ENCODE results near the gene HEXD. TPM values are rescaled to one million over a fixed set of nuclear protein-coding genes. Genes with fewer than 3 reads are reported as not detected.

The HEXD gene
- total and polyA plus RNA-seq, 8 donors, result 25.9 to 275 (median 39.5) TPM

DNA sequence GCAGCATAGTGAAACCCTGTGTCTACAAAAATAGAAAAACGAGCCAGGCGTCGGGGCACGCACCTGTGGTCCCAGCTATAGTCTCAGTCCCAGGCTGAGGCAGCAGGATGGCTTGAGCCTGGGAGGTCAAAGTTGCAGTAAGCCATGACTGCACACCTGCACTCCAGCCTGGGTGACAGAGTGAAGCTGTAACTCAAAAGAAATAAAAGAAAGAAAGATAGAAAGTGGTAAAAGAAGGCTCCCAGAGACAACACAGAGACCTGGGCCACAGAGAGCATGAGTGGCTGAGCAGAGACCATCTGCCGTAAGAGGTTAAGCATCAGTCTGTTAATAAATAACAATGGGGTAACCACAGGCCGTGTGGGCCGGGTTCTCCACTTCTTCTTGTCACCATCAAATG lies 15.3 kb upstream of the HEXD start:
- no peaks in the 10 kb centered on the region for H3K4me1 ChIP-seq
- H3K9me3 ChIP-seq, result no peaks in the 10 kb centered on the region
- TF ChIP-seq, protein P1, sequence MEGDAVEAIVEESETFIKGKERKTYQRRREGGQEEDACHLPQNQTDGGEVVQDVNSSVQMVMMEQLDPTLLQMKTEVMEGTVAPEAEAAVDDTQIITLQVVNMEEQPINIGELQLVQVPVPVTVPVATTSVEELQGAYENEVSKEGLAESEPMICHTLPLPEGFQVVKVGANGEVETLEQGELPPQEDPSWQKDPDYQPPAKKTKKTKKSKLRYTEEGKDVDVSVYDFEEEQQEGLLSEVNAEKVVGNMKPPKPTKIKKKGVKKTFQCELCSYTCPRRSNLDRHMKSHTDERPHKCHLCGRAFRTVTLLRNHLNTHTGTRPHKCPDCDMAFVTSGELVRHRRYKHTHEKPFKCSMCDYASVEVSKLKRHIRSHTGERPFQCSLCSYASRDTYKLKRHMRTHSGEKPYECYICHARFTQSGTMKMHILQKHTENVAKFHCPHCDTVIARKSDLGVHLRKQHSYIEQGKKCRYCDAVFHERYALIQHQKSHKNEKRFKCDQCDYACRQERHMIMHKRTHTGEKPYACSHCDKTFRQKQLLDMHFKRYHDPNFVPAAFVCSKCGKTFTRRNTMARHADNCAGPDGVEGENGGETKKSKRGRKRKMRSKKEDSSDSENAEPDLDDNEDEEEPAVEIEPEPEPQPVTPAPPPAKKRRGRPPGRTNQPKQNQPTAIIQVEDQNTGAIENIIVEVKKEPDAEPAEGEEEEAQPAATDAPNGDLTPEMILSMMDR (IDR thresholded peaks at IDR 0.05), result no peak
- no peak overlapping the region for H3K4me3 ChIP-seq
- FAIRE-seq (no peak), ATAC-seq (no peak), DNase-seq (peak in 1 of 6 donors; percentile 2)
- H3K27ac ChIP-seq, result no peak overlapping the region
- intact Hi-C loops (cut with DNase I), result no loop called here
- 79 to 81% methylated on average over 7 of the region's 7 CpGs for WGBS, 2 donors
- no peaks in the 10 kb centered on the region for H3K27me3 ChIP-seq
- H3K36me3 ChIP-seq, result peaks cover 0 to 6% (median 3%) of the 10 kb centered on the region in 3 donors

DNA sequence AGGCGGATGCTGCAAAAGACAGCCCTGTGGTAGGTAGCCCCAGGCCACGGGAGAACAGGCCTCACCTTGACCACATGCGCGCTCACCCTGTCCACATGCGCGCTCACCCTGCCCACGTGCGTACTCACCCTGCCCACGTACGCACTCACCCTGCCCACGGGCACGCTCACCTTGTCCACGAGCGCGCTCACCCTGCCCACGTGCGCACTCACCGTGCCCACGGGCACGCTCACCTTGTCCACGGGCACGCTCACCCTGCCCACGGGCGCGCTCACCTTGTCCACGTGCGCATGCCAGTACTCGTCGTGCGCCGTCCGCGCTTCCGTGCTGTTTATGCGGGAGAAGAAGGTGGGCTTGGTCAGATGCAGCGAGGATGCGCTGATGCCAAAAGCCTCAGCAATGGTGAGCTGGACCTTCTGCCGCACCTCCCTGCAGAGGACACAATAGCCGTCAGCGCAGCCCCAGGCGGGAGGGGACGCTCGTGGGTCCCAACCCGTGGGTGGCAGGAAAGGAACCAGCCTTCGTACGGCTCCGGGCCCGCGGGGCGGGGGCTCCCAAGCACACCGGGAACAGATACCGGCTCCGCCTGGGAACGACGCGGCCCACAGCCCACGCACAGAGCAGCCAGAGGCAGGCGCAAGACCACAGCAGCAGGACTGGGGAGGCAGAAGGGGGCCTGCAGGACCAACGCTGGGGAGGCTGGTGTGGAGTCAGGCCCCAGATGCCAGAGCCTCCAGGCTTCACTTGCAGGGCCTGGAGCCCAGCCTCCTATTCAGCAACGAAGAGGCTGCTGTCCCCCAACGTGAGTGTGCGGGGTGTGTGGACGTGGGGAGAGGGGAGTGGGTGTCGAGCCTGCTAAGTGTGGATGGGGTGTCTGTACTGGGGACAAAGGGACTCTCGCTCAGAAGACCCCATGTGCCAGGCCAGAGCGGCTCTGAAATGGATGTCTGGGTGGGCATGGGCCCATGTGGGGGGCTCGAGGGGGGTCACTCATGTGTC lies 14.2 kb upstream of the HEXD start:
- peak in 1 of 6 donors; percentile 16 for DNase-seq
- no peaks in the 10 kb centered on the region for H3K4me1 ChIP-seq
- no peak for ATAC-seq
- 95 to 96% methylated on average over 67 of the region's 67 CpGs for WGBS, 2 donors
- intact Hi-C loops (cut with DNase I), result no loop called here
- no peaks in the 10 kb centered on the region for H3K9me3 ChIP-seq
- H3K27me3 ChIP-seq, result no peaks in the 10 kb centered on the region
- H3K4me3 ChIP-seq, result no peak overlapping the region
- H3K36me3 ChIP-seq, result peaks cover 0 to 6% (median 3%) of the 10 kb centered on the region in 3 donors
- TF ChIP-seq, protein P1 (IDR thresholded peaks at IDR 0.05), result no peak
- no peak overlapping the region for H3K27ac ChIP-seq
- FAIRE-seq, result no peak

DNA sequence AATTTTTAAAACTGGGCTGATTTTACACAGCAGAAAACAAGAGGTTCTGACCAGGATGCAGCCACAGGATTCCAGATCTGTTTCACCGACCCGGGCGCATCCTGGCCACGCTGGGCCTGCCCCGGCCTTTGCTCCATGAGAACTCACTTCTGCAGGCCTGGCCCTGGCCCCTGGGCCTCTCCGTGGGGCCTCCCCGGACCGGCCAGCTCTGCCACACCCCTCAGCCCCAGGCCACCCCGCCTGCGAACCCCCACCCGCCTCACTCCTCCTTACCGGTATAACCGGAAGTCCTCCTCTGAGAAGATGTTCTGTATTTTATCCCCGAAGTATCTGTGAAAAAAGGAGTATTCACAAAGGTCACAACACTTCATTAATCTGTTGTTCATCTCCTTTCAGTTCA lies 13.1 kb upstream of the HEXD start:
- no peaks in the 10 kb centered on the region for H3K9me3 ChIP-seq
- H3K4me1 ChIP-seq, result no peaks in the 10 kb centered on the region
- H3K4me3 ChIP-seq, result no peak overlapping the region
- FAIRE-seq (no peak), ATAC-seq (no peak), DNase-seq (peak in 1 of 6 donors; percentile 5)
- TF ChIP-seq, protein P1 (IDR thresholded peaks at IDR 0.05), result no peak
- H3K27me3 ChIP-seq, result no peaks in the 10 kb centered on the region
- H3K27ac ChIP-seq, result no peak overlapping the region
- intact Hi-C loops (cut with DNase I), result no loop called here
- H3K36me3 ChIP-seq, result peaks cover 0 to 6% (median 3%) of the 10 kb centered on the region in 3 donors
- WGBS, 2 donors, result 95% methylated on average over 14 of the region's 14 CpGs

DNA sequence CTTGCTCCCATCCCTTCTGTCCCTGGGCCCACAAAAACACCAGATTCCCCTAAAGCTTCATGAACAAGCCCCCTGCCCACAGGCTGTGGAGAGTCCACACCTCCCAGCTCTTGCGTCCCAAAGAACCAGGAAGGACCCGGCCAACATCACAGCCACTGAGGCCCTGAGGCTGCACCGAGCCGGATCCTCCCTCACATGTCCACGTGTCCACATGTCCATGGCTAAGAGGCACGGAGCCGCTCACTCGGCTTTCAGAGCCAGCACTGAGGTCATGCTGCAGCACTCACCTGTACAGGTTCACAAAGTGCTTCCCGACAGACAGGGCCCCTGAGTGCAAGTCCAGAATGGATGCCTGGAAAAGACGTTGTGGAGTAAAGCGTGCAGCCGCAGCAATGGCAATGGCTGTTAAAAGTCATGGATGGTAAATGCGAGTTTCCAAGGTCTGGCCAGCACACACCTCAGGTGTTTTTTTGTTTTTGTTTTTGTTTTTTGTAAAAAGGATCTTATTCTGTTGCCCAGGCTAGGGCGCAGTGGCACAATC lies 11.9 kb upstream of the HEXD start:
- Histone ChIP-seq H3K36me3 (peaks cover 0 to 6% (median 3%) of the 10 kb centered on the region in 3 donors), H3K9me3 (no peaks in the 10 kb centered on the region), H3K4me3 (no peak overlapping the region), H3K27ac (no peak overlapping the region), H3K27me3 (no peaks in the 10 kb centered on the region), H3K4me1 (no peaks in the 10 kb centered on the region)
- no peak for DNase-seq
- 92% methylated on average over 14 of the region's 14 CpGs for WGBS, 2 donors
- no peak for FAIRE-seq
- intact Hi-C loops (cut with DNase I), result no loop called here
- TF ChIP-seq, protein P1 (IDR thresholded peaks at IDR 0.05), result no peak
- ATAC-seq, result no peak

Measured in pancreas (tissue), 10 donors.